Superior temporal gyrus (tissue), 1 donor: ENCODE results near the gene FGF21.

ENCODE experiments used
- DNase-seq: peaks from one replicate; pipeline ENCODE4 v3.0.0-alpha.2; 2016; ENCODE audit errors: extremely low spot score

Gene FGF21

GRCh38 chr19:48728911-48729664 lies 26.2 kb upstream of the FGF21 start:
- DNase-seq, result no peak

- no peak for DNase-seq
These were observed 23.9 kb upstream of the FGF21 start for GRCh38 chr19:48731452-48731851.

- DNase-seq, result no peak
These were observed 20.7 kb upstream of the FGF21 start for GRCh38 chr19:48734625-48735024.

GRCh38 chr19:48735031-48735615 lies 20.2 kb upstream of the FGF21 start:
- DNase-seq, result no peak

- no peak for DNase-seq
These were observed 17.8 kb upstream of the FGF21 start for GRCh38 chr19:48737360-48737998.

GRCh38 chr19:48738557-48739403 lies 16.5 kb upstream of the FGF21 start:
- no peak for DNase-seq

- no peak for DNase-seq
These were observed 15.7 kb upstream of the FGF21 start for GRCh38 chr19:48739404-48740163.

GRCh38 chr19:48740164-48740972 lies 15.0 kb upstream of the FGF21 start, which contains the start of gene RASIP1:
RASIP1 (minus strand) TSS chr19:48740610; CDS start chr19:48740282, 328 bp downstream.
- no peak for DNase-seq

GRCh38 chr19:48741129-48741999 lies 14.0 kb upstream of the FGF21 start:
- no peak for DNase-seq

GRCh38 chr19:48742096-48742495 lies 13.2 kb upstream of the FGF21 start:
- no peak for DNase-seq

GRCh38 chr19:48745208-48745995 lies 9.9 kb upstream of the FGF21 start:
- DNase-seq, result peak; percentile 90

- no peak for DNase-seq
These were observed 9.2 kb upstream of the FGF21 start for GRCh38 chr19:48746110-48746509.

GRCh38 chr19:48746738-48747575 lies 8.4 kb upstream of the FGF21 start, which contains the start of gene IZUMO1:
IZUMO1 (minus strand) TSS chr19:48746909; CDS start chr19:48745859, 1,050 bp downstream.
- peak; percentile 90 for DNase-seq

GRCh38 chr19:48749571-48750198 lies 5.6 kb upstream of the FGF21 start:
- DNase-seq, result no peak

GRCh38 chr19:48750351-48750750 lies 5.0 kb upstream of the FGF21 start:
- DNase-seq, result no peak

- DNase-seq, result no peak
These were observed 4.4 kb upstream of the FGF21 start for GRCh38 chr19:48750771-48751504.
